ENCODE data around the gene SON. TPM values are rescaled to one million over a fixed set of nuclear protein-coding genes. Genes with fewer than 3 reads are reported as not detected.
A peak's percentile ranks its signal among the peaks of the same experiment; 100 is the strongest.

The SON gene
- total RNA-seq, 1 donor from 2014 or later, result 342 TPM

DNA sequence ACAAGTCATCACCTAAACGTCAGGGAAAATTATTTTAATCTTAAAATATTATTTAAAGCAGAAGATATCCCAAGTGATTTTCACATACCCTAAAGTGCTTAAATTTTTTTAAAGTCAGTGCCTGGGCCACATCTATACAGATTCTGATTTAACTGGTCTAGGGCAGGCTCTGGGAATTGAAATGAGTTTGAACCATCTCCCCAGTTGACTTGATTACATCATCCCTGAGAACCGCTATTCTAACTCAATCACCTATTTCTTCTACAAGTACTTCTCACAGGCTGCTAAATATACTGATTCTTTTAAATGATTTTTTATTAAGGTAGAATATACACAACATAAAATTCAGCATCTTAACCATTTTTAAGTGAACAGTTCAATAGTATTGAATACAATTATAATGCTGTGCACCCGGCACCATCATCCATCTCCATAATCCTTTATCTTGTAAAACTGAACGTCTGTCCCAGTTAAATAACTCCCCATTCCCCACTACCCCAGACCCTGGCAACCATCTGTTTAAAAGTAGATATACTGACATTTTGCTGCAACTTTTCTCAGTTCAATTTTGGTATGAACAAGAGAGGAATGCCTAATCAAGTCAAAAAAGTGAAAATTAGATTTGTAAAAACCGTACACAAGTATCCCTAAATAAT is 20.4 kb upstream of the SON start:
- Mint-ChIP-seq H3K27me3 (ENCODE audit: insufficient read depth) (no peaks in the 10 kb centered on the region), H3K36me3 (ENCODE audit: low read depth) (peaks cover 30% of the 10 kb centered on the region), H3K4me1 (ENCODE audit: low read depth) (no peaks in the 10 kb centered on the region), H3K27ac (peak overlapping the region; percentile 4), H3K4me3 (no peak overlapping the region), H3K9me3 (no peaks in the 10 kb centered on the region)
- intact Hi-C loops (cut with micrococcal nuclease), result no loop called here
- no peak for DNase-seq (ENCODE audit: low spot score)

DNA sequence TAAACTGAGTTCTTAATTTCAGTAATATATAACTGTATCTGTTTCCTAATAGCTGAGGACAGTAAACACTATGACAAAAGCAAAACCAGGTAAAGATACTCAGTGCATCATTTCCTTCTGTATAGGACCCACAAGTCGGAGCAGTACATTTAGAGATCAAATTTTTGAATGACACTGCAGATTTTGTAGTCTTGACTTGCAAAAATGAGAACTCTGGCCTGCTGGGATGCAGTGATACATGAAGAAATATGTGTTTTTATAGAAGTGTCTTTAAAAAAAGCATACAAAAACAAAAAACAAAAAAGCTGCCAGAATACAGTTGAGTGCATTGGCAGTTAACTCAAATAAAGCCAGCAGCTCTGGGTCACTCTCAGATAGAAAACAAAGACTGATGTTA is 19.9 kb upstream of the SON start:
- Mint-ChIP-seq H3K9me3 (no peaks in the 10 kb centered on the region), H3K27ac (peak overlapping the region; percentile 4), H3K27me3 (ENCODE audit: insufficient read depth) (no peaks in the 10 kb centered on the region), H3K4me3 (no peak overlapping the region), H3K4me1 (ENCODE audit: low read depth) (no peaks in the 10 kb centered on the region), H3K36me3 (ENCODE audit: low read depth) (peaks cover 32% of the 10 kb centered on the region)
- intact Hi-C loops (cut with micrococcal nuclease), result no loop called here
- no peak for DNase-seq (ENCODE audit: low spot score)

DNA sequence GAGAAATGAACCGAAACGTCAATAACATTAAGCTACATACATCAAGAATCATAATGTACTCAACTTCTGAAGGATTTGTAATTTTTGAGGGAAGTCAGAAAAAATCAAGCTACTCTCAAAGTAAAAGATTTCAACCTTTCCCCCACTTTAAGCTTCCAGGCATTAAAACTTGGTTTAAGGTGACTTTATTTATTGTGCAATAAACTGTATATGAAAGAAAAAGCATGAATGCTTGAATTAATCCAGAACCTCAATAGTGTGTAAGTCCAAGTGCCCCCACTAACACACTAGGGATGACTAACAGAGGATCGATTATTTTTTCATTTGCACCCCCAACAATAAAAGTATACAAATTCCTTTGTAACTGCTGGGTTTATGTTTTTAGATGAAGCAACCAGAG is 11.8 kb upstream of the SON start:
- Mint-ChIP-seq H3K27ac (no peak overlapping the region), H3K4me1 (ENCODE audit: low read depth) (no peaks in the 10 kb centered on the region), H3K4me3 (no peak overlapping the region), H3K27me3 (ENCODE audit: insufficient read depth) (no peaks in the 10 kb centered on the region), H3K9me3 (no peaks in the 10 kb centered on the region), H3K36me3 (ENCODE audit: low read depth) (peaks cover 58% of the 10 kb centered on the region)
- intact Hi-C loops (cut with micrococcal nuclease), result no loop called here
- no peak for DNase-seq (ENCODE audit: low spot score)

DNA sequence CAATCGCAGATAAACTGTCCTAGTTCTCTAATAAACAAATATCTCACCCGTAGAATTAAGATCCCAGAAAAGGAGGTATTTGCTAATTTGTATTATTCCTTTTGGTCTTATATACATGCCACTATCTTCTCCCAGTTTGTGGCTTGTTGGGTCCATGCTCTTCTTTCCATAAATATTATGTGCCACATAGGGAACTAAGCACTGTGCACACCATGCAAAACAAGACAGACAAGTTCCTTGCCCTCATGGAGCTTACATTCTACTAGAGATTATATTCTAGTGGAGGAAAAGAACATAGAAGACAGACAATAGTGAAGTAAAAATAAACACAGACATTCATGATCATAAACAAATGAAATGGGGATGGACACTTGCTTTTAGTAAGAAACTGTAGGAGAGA is 5.6 kb upstream of the SON start:
- no peak for DNase-seq (ENCODE audit: low spot score)
- Mint-ChIP-seq H3K27me3 (ENCODE audit: insufficient read depth) (no peaks in the 10 kb centered on the region), H3K4me3 (peak overlapping the region; percentile 29), H3K9me3 (peaks cover 5% of the 10 kb centered on the region), H3K36me3 (ENCODE audit: low read depth) (peaks cover 42% of the 10 kb centered on the region), H3K4me1 (ENCODE audit: low read depth) (peaks cover 25% of the 10 kb centered on the region), H3K27ac (peak overlapping the region; percentile 26)
- intact Hi-C loops (cut with micrococcal nuclease), result no loop called here

DNA sequence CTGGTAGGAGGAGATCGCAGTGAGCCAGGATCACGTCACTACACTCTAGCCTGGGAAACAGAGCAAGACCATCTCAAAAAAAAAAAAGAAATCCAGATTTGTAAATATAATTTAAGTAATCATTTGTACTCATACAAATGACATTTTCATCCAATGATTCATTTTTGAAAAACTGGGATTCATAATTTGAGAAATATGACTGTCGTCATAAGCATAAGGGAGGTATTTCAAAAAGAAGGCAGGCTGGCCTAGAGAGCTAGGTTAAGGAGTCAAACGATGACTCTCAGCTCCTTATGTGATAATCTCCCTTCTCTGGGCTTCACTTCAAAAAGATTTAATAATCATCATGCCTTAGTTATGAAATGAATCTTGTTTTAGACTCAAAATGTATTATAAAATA is 3.2 kb upstream of the SON start:
- Mint-ChIP-seq H3K4me3 (no peak overlapping the region), H3K9me3 (peaks cover 5% of the 10 kb centered on the region), H3K27me3 (ENCODE audit: insufficient read depth) (no peaks in the 10 kb centered on the region), H3K27ac (no peak overlapping the region), H3K36me3 (ENCODE audit: low read depth) (peaks cover 41% of the 10 kb centered on the region), H3K4me1 (ENCODE audit: low read depth) (peaks cover 36% of the 10 kb centered on the region)
- intact Hi-C loops (cut with micrococcal nuclease), result loop anchor here (5.0 kb wide), 1 partner anchor 927 kb away; the partner anchor contains the start of gene CFAP298
- DNase-seq (ENCODE audit: low spot score), result no peak

DNA sequence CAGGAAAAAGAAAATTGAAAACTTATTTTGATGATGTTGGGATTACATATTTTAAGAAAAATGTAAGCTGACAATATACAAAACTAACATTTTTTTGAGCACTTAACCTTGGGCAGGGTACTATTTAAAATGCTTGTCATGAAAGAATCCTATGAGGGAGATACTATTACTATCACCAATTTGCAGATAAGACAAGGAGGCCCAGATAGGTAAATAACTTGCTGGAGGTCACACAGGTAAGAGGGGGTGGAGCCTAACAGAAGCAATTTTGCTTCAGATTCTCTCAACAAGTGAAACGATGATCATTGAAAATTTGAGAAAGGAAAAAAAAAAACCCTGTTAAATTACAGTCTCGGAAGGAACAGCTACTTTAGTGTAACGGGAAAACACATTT is 2.1 kb upstream of the SON start:
- peak overlapping the region; percentile 85 for H3K27ac Mint-ChIP-seq
- H3K36me3 Mint-ChIP-seq (ENCODE audit: low read depth), result peaks cover 41% of the 10 kb centered on the region
- H3K4me1 Mint-ChIP-seq (ENCODE audit: low read depth), result peaks cover 47% of the 10 kb centered on the region
- peak overlapping the region; percentile 93 for H3K4me3 Mint-ChIP-seq
- H3K27me3 Mint-ChIP-seq (ENCODE audit: insufficient read depth), result no peaks in the 10 kb centered on the region
- H3K9me3 Mint-ChIP-seq, result peaks cover 5% of the 10 kb centered on the region
- no peak for DNase-seq (ENCODE audit: low spot score)
- intact Hi-C loops (cut with micrococcal nuclease), result loop anchor here (5.0 kb wide), 1 partner anchor 928 kb away; the partner anchor contains the start of gene CFAP298

DNA sequence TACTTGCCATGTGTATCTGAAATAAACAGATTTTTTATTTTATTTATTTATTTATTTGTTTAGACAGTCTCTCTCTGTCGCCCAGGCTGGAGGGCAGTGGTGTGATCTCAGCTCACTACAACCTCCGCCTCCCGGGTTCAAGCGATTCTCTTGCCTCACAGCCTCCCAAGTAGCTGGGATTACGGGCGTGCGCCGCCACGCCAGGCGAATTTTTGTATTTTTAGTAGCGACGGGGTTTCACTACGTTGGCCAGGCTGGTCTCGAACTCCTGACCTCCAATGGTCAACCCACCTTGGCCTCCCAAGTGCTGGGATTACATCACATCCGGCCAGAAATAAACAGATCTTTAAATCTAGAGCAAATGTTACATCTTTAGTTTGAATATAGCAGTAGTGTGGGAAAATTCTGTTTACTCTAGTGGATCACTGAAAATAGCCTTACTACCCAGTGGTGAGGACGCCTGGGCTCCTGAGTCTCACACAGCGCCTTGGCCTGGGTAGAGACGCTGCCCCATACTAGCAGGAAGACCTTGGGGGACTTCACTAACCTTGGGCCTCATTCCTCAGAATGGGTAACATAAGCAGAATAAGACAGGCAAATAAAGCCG is 1.6 kb upstream of the SON start:
- no peaks in the 10 kb centered on the region for H3K27me3 Mint-ChIP-seq (ENCODE audit: insufficient read depth)
- intact Hi-C loops (cut with micrococcal nuclease), result loop anchor here (5.0 kb wide), 1 partner anchor 929 kb away; the partner anchor contains the start of gene CFAP298
- H3K36me3 Mint-ChIP-seq (ENCODE audit: low read depth), result peaks cover 46% of the 10 kb centered on the region
- peaks cover 52% of the 10 kb centered on the region for H3K4me1 Mint-ChIP-seq (ENCODE audit: low read depth)
- no peak for DNase-seq (ENCODE audit: low spot score)
- H3K27ac Mint-ChIP-seq, result peak overlapping the region; percentile 99
- H3K9me3 Mint-ChIP-seq, result peaks cover 5% of the 10 kb centered on the region
- peak overlapping the region; percentile 93 for H3K4me3 Mint-ChIP-seq

DNA sequence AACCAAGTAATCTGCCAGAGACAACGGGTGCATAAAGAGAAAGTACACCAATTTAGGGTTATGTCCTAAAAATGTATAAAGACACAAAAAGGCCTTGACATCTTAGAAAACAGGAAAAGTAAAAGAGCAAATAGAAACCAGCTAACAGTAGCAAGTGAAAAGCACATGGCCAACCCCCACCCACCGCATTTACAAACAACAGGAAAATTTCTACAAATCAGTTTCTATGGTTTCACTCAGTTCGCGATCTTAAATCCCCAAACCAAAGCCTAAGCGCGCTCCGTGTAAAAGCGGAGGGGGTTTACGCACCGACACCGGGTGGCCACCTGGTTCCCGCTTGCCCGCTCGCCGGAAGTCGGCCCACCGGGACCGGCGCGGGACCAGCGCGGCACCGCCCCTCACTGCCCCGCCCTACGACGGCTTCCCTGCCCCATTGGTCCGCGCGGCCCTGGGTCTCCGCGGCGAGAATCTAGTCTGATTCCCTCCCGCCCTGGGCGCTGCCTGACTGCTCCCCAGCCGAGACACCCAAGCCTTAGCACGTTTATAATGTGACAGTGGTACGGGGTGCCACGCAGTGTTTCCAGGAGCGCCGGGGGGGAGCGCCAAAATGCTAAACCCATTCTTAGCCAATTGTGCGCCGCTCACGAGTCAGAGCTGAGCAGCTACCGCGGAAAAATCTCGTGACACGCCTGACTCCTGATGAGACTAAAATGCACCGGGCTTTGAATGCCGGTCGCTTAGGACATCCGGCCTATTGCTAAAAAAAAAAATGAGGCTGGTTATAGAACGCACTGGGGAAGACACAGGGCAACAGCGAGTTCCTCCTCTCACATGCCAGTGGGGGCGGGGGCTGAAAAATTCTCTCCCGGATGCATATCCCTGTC is 840 bp upstream of the SON start, which contains the start of gene GART:
Gene GART (minus strand): TSS at position 362 of the 884 bp plus-strand sequence. CDS start 2,802 bp downstream, outside the sequence.
- Mint-ChIP-seq H3K36me3 (ENCODE audit: low read depth) (peaks cover 40% of the 10 kb centered on the region), H3K27ac (peak within 1 kb of the TSS; percentile 99), H3K9me3 (peaks cover 5% of the 10 kb centered on the region), H3K4me1 (ENCODE audit: low read depth) (peaks cover 50% of the 10 kb centered on the region), H3K27me3 (ENCODE audit: insufficient read depth) (no peaks in the 10 kb centered on the region), H3K4me3 (peak within 1 kb of the TSS; percentile 93)
- peak; percentile 80 for DNase-seq (ENCODE audit: low spot score)
- intact Hi-C loops (cut with micrococcal nuclease), result loop anchor here (1.0 to 5.0 kb wide), 10 partner anchors 46 to 1263 kb away; partner anchors contain the start of genes CFAP298, CRYZL1, DNAJC28 and DONSON

DNA sequence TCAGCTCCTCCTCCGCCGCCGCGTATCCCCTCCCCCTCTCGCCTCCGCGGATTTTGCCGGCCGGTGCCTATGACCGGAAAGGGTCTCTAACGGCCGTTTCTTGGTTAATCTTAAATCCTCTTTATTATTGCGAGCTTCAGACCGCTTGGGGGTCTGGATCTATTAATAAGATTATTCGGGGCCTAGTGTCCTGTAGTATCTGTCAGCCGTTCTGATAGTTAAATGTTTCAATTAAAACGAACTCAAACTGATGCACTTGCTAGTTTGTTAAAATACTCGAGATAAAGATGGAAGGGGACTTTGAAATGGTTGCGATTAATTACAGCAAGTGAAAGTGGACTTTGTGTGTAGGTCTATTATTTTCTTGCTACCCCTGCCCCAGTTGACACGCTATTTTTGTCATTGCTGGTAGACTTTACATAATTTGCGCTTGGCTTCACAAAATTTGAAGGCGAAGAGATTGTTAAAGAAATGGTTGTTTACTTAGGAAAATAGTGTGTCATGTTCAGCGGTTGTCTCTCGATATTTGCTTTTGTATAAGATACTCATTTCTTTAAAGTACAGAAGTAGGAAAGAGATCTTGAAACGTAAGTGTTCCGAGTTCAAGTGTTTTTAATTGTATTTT is 779 bp downstream of the SON start:
- Mint-ChIP-seq H3K9me3 (no peaks in the 10 kb centered on the region), H3K36me3 (ENCODE audit: low read depth) (peaks cover 34% of the 10 kb centered on the region), H3K4me3 (peak overlapping the region; percentile 93), H3K4me1 (ENCODE audit: low read depth) (peaks cover 43% of the 10 kb centered on the region), H3K27me3 (ENCODE audit: insufficient read depth) (no peaks in the 10 kb centered on the region), H3K27ac (peak overlapping the region; percentile 99)
- peak; percentile 70 for DNase-seq (ENCODE audit: low spot score)
- intact Hi-C loops (cut with micrococcal nuclease), result loop anchor here (2.0 to 5.0 kb wide), 6 partner anchors 21 to 1265 kb away; partner anchors contain the start of genes CFAP298 and MIS18A

DNA sequence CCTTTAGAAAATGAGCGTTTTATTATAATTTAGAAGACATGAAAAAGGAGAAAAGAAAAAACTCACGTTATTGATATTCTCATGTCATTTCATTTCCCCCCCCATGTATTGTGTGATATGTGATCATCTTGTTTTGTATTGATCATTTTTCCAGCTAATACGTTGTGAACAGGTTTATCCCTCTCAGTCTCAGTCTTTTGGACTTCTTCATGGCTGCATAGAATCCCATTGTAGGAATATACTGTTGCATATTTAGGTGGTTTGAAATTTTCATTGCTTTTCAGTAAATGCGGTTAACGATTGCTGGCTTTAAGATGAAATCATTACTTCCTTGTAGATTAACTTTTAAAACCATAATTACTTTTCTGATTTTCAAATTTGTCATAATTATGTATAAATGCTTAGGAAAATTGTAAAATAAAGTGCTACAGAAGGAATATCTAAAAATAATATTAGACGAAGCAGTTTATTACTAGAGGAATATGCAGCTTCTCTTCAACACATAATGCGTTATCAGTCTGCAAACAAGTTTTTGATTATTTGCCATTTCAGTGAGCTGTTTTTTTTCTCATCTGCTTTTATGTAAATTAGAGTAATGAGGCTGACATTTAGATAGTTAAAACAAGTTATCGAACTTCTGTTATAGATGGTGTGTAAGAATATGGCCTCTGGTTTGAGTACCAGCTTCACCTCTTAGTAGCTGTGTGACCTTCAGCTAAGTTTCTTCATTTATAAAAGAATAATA is 1.8 kb downstream of the SON start:
- H3K4me3 Mint-ChIP-seq, result peak overlapping the region; percentile 93
- no peaks in the 10 kb centered on the region for H3K27me3 Mint-ChIP-seq (ENCODE audit: insufficient read depth)
- H3K9me3 Mint-ChIP-seq, result no peaks in the 10 kb centered on the region
- intact Hi-C loops (cut with micrococcal nuclease), result loop anchor here (2.0 to 5.0 kb wide), 2 partner anchors 20 to 932 kb away; partner anchors contain the start of gene CFAP298
- peaks cover 43% of the 10 kb centered on the region for H3K4me1 Mint-ChIP-seq (ENCODE audit: low read depth)
- no peak for DNase-seq (ENCODE audit: low spot score)
- peak overlapping the region; percentile 99 for H3K27ac Mint-ChIP-seq
- peaks cover 34% of the 10 kb centered on the region for H3K36me3 Mint-ChIP-seq (ENCODE audit: low read depth)

DNA sequence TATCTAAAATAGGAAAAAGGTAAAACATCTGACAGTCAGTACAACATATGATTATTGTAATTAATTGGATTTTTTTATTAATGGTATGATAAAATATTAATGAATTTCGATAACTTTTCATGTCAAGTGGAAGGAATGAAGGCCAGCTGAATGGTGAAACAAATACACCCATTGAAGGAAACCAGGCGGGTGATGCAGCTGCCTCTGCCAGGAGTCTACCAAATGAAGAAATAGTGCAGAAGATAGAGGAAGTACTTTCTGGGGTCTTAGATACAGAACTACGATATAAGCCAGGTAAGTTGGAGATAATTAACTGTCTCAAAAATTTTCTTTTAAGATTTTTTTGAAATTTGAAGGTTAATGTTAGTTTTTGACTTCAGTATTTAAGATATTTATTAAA is 3.2 kb downstream of the SON start:
- Mint-ChIP-seq H3K9me3 (no peaks in the 10 kb centered on the region), H3K36me3 (ENCODE audit: low read depth) (peaks cover 33% of the 10 kb centered on the region), H3K4me1 (ENCODE audit: low read depth) (peaks cover 31% of the 10 kb centered on the region), H3K27ac (no peak overlapping the region), H3K4me3 (no peak overlapping the region), H3K27me3 (ENCODE audit: insufficient read depth) (no peaks in the 10 kb centered on the region)
- DNase-seq (ENCODE audit: low spot score), result no peak
- intact Hi-C loops (cut with micrococcal nuclease), result no loop called here

Data from activated T-helper 1 cell treated with anti-CD3 and anti-CD28 coated beads, Interleukin-12 subunit alpha, Interleukin-12 subunit beta, Interleukin-2, Interleukin-4 antibody, amounts not matched to agents 30 ng/mL and 10 ng/mL and 1 ng/mL, durations not matched to agents 14 hours and 24 hours and 36 hours (primary cell).